Activated T-helper 2 cell treated with anti-CD3 and anti-CD28 coated beads, Interferon-gamma antibody, Interleukin-2, Interleukin-4, amounts not matched to agents 10 μg/mL and 5 μg/mL and 100 μg/mL, durations not matched to agents 14 hours and 24 hours and 36 hours (primary cell): Measurements from ENCODE around the gene OPCML. TPM values are rescaled to one million over a fixed set of nuclear protein-coding genes. Genes with fewer than 3 reads are reported as not detected.

Source experiments
- DNase-seq: peaks from one replicate; pipeline ENCODE4 v3.0.0; 2021; ENCODE audit warnings: low spot score
- H3K27ac Mint-ChIP-seq: one replicate; pipeline ENCODE4 v1.8.0; 2021; ENCODE audit warnings: mixed read lengths
- H3K27me3 Mint-ChIP-seq: one replicate; pipeline ENCODE4 v1.8.0; 2021; ENCODE audit warnings: low read depth, mixed read lengths
- H3K36me3 Mint-ChIP-seq: one replicate; pipeline ENCODE4 v1.8.0; 2021; ENCODE audit warnings: low read depth, mixed read lengths
- H3K4me1 Mint-ChIP-seq: one replicate; pipeline ENCODE4 v1.8.0; 2021; ENCODE audit warnings: low read depth, mixed read lengths
- H3K4me3 Mint-ChIP-seq: one replicate; pipeline ENCODE4 v1.8.0; 2021; ENCODE audit warnings: low read depth, mild to moderate bottlenecking, moderate library complexity, mixed read lengths
- H3K9me3 Mint-ChIP-seq: one replicate; pipeline ENCODE4 v1.8.0; 2021; ENCODE audit warnings: mixed read lengths
- intact Hi-C: fragments of 100-400 bp; cut with micrococcal nuclease; formaldehyde crosslinking; loops from one replicate; pipeline ENCODE4 v1.15.1; 2023
- total RNA-seq: library from RNA; stranded (reverse); gene quantifications from 2 replicates; pipeline ENCODE4 v1.2.3, GENCODE V29; 2022

Gene OPCML
- total RNA-seq, 1 donor from 2014 or later = not detected

DNA sequence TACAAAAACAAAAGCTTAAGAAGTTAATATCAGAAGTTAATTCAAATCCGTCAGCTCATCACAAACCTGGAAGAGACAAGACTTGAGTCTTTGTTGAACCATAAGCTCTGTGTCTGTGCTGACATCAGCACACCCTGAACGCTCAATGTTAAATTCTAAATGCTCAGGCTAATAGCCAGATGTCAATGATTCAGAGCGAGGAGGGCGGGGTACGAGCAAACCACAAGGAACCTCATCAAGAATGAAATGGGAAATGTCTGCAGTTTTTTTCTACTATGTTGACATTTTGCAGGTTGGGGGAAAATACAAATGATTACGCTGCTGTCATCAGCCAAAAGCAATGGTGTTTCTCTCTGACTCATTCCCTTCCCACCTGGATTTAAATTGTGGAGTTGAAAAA lies 1104.7 kb downstream of the OPCML start:
- no peak overlapping the region for H3K4me3 Mint-ChIP-seq
- no peak for DNase-seq
- intact Hi-C loops = no loop called here
- H3K27me3 Mint-ChIP-seq = no peaks in the 10 kb centered on the region
- H3K9me3 Mint-ChIP-seq = peaks cover 8% of the 10 kb centered on the region
- no peak overlapping the region for H3K27ac Mint-ChIP-seq
- H3K4me1 Mint-ChIP-seq = no peaks in the 10 kb centered on the region
- no peaks in the 10 kb centered on the region for H3K36me3 Mint-ChIP-seq

- H3K36me3 Mint-ChIP-seq = no peaks in the 10 kb centered on the region
- peaks cover 12% of the 10 kb centered on the region for H3K9me3 Mint-ChIP-seq
- H3K4me3 Mint-ChIP-seq = no peak overlapping the region
- H3K27ac Mint-ChIP-seq = no peak overlapping the region
- no peak for DNase-seq
- no peaks in the 10 kb centered on the region for H3K4me1 Mint-ChIP-seq
- H3K27me3 Mint-ChIP-seq = no peaks in the 10 kb centered on the region
- intact Hi-C loops = no loop called here
These were observed 1107.9 kb downstream of the OPCML start for GRCh38 chr11:132424433-132424832.

- Mint-ChIP-seq H3K27ac (no peak overlapping the region), H3K4me1 (no peaks in the 10 kb centered on the region)
- intact Hi-C loops = no loop called here
These were observed 1109.0 kb downstream of the OPCML start for GRCh38 chr11:132423266-132423665.

GRCh38 chr11:132422722-132423121 lies 1109.6 kb downstream of the OPCML start:
- H3K9me3 Mint-ChIP-seq = peaks cover 10% of the 10 kb centered on the region
- no peak overlapping the region for H3K4me3 Mint-ChIP-seq
- no peaks in the 10 kb centered on the region for H3K4me1 Mint-ChIP-seq
- H3K36me3 Mint-ChIP-seq = no peaks in the 10 kb centered on the region
- H3K27ac Mint-ChIP-seq = no peak overlapping the region
- no peaks in the 10 kb centered on the region for H3K27me3 Mint-ChIP-seq
- intact Hi-C loops = no loop called here
- no peak for DNase-seq

More at GRCh38 chr11:132423266-132423665, 1109.0 kb downstream of the OPCML start:
- H3K9me3 Mint-ChIP-seq = peaks cover 10% of the 10 kb centered on the region
- no peaks in the 10 kb centered on the region for H3K27me3 Mint-ChIP-seq
- no peaks in the 10 kb centered on the region for H3K36me3 Mint-ChIP-seq
- no peak overlapping the region for H3K4me3 Mint-ChIP-seq
- DNase-seq = no peak

DNA sequence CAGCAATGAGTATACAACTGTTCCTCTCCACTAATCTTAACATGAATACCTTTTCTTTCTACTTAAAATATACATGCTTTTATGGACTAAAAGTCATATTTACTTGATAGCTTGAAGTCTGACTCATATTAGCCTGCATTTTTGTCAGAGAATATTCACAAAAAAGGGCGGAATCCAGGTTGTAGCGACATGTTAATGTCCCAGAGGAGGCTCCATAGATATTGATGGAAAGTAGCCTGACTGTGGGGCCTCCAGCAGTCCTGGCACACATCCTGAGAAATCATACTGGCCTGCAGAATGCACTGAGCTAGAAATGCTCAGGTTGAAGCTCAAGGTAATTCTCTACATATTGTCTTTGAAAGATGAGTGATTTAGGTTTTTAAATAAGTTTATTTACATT lies 1110.7 kb downstream of the OPCML start:
- Mint-ChIP-seq H3K9me3 (peaks cover 10% of the 10 kb centered on the region), H3K27ac (no peak overlapping the region), H3K4me3 (no peak overlapping the region), H3K36me3 (no peaks in the 10 kb centered on the region), H3K27me3 (no peaks in the 10 kb centered on the region), H3K4me1 (no peaks in the 10 kb centered on the region)
- DNase-seq = no peak
- intact Hi-C loops = no loop called here

DNA sequence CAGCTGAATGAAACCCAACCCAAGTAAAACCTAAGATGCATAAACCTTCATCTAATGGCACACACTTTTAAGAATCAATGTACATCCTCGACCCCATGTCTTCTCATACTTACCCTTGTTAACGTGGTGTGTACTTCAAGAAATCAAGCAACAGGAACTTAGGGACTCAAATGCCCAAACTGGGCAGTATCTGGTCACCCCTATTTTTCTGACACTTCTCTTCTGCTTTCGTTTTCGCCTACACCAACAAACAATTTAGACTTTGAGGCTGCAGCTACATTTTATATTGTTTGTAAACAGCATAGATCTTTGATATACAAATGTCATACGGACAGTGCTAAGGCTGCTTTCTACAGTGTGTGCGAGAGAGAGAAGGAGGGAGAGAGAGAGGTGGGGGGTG lies 1117.8 kb downstream of the OPCML start:
- intact Hi-C loops = no loop called here
- H3K27ac Mint-ChIP-seq = no peak overlapping the region
- H3K4me3 Mint-ChIP-seq = no peak overlapping the region
- DNase-seq = no peak
- H3K27me3 Mint-ChIP-seq = no peaks in the 10 kb centered on the region
- H3K36me3 Mint-ChIP-seq = no peaks in the 10 kb centered on the region
- no peaks in the 10 kb centered on the region for H3K4me1 Mint-ChIP-seq
- peaks cover 6% of the 10 kb centered on the region for H3K9me3 Mint-ChIP-seq

- intact Hi-C loops = no loop called here
These were observed 1121.9 kb downstream of the OPCML start for GRCh38 chr11:132410383-132410782.

DNA sequence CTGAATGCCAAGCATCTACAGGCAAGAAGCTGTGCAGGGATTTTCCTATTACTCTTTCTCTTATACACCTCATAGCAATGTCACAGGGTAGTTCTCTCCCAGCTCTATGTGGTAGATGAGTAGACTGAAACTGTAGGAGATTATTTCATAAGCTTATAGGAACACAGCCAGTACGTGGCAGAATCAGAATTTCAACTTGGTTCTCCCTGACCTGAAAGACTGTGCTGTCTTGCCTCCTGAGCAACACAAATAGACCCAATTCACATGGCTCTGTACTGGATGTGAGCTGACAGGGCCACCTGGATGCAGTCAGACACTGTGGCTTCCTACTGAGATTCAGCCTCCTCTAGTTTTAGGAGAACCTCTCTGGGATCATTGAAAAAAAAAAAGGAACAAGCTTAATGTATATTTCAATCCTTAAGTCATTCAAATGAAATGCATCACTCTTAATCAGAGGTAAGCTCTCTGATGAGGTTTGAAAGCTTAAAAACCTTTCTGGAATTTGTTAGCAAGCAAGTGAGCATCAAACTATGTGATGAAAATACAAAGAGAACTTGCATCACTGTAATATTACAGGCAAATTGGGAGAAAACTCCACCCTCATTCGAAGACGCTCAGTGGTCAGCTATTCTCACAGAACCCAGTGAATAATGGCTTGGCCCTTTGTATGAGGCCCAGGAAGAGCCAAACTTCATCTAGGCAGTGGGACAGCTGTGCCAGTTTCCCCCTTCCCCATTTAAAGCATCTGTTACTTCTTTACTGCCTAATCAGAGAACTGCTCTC lies 1122.5 kb downstream of the OPCML start:
- Mint-ChIP-seq H3K9me3 (no peaks in the 10 kb centered on the region), H3K27ac (no peak overlapping the region), H3K4me3 (no peak overlapping the region), H3K36me3 (no peaks in the 10 kb centered on the region), H3K27me3 (no peaks in the 10 kb centered on the region), H3K4me1 (no peaks in the 10 kb centered on the region)
- intact Hi-C loops = no loop called here
- no peak for DNase-seq

More at GRCh38 chr11:132410383-132410782, 1121.9 kb downstream of the OPCML start:
- Mint-ChIP-seq H3K36me3 (no peaks in the 10 kb centered on the region), H3K9me3 (no peaks in the 10 kb centered on the region), H3K4me3 (no peak overlapping the region), H3K27me3 (no peaks in the 10 kb centered on the region), H3K4me1 (no peaks in the 10 kb centered on the region), H3K27ac (no peak overlapping the region)
- no peak for DNase-seq

GRCh38 chr11:132408877-132409276 lies 1123.4 kb downstream of the OPCML start:
- no peaks in the 10 kb centered on the region for H3K4me1 Mint-ChIP-seq
- intact Hi-C loops = no loop called here
- no peaks in the 10 kb centered on the region for H3K27me3 Mint-ChIP-seq
- no peak overlapping the region for H3K4me3 Mint-ChIP-seq
- no peaks in the 10 kb centered on the region for H3K9me3 Mint-ChIP-seq
- DNase-seq = no peak
- H3K27ac Mint-ChIP-seq = no peak overlapping the region
- no peaks in the 10 kb centered on the region for H3K36me3 Mint-ChIP-seq

- no peak overlapping the region for H3K4me3 Mint-ChIP-seq
- no peaks in the 10 kb centered on the region for H3K9me3 Mint-ChIP-seq
- intact Hi-C loops = no loop called here
- no peak overlapping the region for H3K27ac Mint-ChIP-seq
- H3K27me3 Mint-ChIP-seq = no peaks in the 10 kb centered on the region
- no peaks in the 10 kb centered on the region for H3K4me1 Mint-ChIP-seq
- no peaks in the 10 kb centered on the region for H3K36me3 Mint-ChIP-seq
- no peak for DNase-seq
These were observed 1126.6 kb downstream of the OPCML start for GRCh38 chr11:132405728-132406127.

GRCh38 chr11:132402071-132402684 lies 1130.1 kb downstream of the OPCML start:
- no peaks in the 10 kb centered on the region for H3K4me1 Mint-ChIP-seq
- H3K4me3 Mint-ChIP-seq = no peak overlapping the region
- no peak overlapping the region for H3K27ac Mint-ChIP-seq
- peak; percentile 10 for DNase-seq
- H3K27me3 Mint-ChIP-seq = no peaks in the 10 kb centered on the region
- H3K36me3 Mint-ChIP-seq = no peaks in the 10 kb centered on the region
- intact Hi-C loops = no loop called here
- peaks cover 9% of the 10 kb centered on the region for H3K9me3 Mint-ChIP-seq

DNA sequence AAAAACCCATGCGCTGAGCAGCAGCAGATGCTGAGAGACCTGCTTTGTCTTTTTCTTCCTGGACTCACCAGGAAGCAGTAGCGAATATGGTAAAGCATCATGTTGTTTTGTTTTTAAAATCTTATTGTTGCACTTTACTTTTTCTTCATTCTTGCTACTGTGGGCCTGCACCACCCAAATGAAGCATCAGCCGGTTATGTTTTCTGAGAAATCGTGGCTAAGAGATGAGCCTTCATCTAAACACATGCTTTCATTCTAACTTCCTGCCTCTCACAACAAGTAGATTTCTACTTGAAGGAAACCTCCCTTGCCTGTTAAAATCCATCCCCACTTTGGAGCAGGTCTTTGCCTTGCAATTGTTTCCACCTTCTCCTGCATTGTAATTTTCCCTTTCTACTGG lies 1136.0 kb downstream of the OPCML start:
- no peaks in the 10 kb centered on the region for H3K36me3 Mint-ChIP-seq
- no peaks in the 10 kb centered on the region for H3K27me3 Mint-ChIP-seq
- intact Hi-C loops = no loop called here
- DNase-seq = no peak
- H3K9me3 Mint-ChIP-seq = peaks cover 32% of the 10 kb centered on the region
- H3K27ac Mint-ChIP-seq = no peak overlapping the region
- no peak overlapping the region for H3K4me3 Mint-ChIP-seq
- no peaks in the 10 kb centered on the region for H3K4me1 Mint-ChIP-seq

DNA sequence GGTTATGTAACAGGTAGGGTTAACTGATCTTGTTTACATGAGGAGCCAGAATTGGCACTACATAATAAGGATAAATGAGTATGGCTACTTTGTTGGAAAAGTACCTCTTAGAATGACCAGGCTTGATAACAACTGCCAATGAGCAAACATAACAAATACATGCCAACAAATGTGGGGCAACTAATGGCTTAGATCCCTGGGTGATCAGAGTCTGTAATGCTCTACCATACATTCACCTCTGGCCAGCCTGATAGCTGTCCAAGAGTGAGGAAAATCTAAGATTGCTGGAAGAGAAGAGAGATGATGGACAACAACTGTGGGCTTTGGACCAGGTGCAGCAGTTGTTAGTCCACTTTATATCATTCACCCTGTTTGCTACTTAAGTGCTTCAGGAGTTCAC lies 1136.9 kb downstream of the OPCML start:
- no peaks in the 10 kb centered on the region for H3K4me1 Mint-ChIP-seq
- no peaks in the 10 kb centered on the region for H3K27me3 Mint-ChIP-seq
- peaks cover 37% of the 10 kb centered on the region for H3K9me3 Mint-ChIP-seq
- DNase-seq = no peak
- intact Hi-C loops = no loop called here
- no peak overlapping the region for H3K27ac Mint-ChIP-seq
- H3K4me3 Mint-ChIP-seq = no peak overlapping the region
- H3K36me3 Mint-ChIP-seq = no peaks in the 10 kb centered on the region
